Choroid plexus epithelial cell (primary cell): ENCODE measurements around the gene KEAP1.
"Not testable (repeated sequence)": the region's sequence is repeated elsewhere in the genome, so short reads cannot be mapped to it uniquely, and the experiment has no call there.

Source experiments
- DNase-seq: peaks from one replicate; pipeline ENCODE4 v3.0.0-alpha.2; 2010; ENCODE audit warnings: low read depth
- H3K4me3 ChIP-seq: 2 replicates; pipeline ENCODE4 v1.5.1; 2011; ENCODE audit warnings: low read depth, mild to moderate bottlenecking, control low read depth, low read length, moderate library complexity
- CTCF ChIP-seq: conservative IDR thresholded peaks from 2 replicates; pipeline ENCODE4 v1.5.1; 2011; ENCODE audit warnings: low read depth, mild to moderate bottlenecking, control low read depth, inconsistent platforms, low read length, moderate library complexity

KEAP1 gene

GRCh38 chr19:10537668-10538067, 34.5 kb upstream of the KEAP1 start:
- no peak for DNase-seq
- H3K4me3 ChIP-seq = no peak overlapping the region
- TF ChIP-seq CTCF = no peak

- TF ChIP-seq CTCF = no peak
- H3K4me3 ChIP-seq = no peak overlapping the region
- no peak for DNase-seq
Observed at GRCh38 chr19:10535613-10536012, 32.5 kb upstream of the KEAP1 start.

- TF ChIP-seq CTCF = no peak
- no peak overlapping the region for H3K4me3 ChIP-seq
- peak; percentile 73 for DNase-seq
Observed at GRCh38 chr19:10533646-10534386, 30.7 kb upstream of the KEAP1 start.

GRCh38 chr19:10532457-10532856, 29.3 kb upstream of the KEAP1 start:
- DNase-seq = no peak
- no peak for TF ChIP-seq CTCF
- H3K4me3 ChIP-seq = no peak overlapping the region

- not testable (repeated sequence) for H3K4me3 ChIP-seq, DNase-seq
Observed at GRCh38 chr19:10526887-10527286, 23.7 kb upstream of the KEAP1 start.

GRCh38 chr19:10525636-10526035, 22.5 kb upstream of the KEAP1 start:
- H3K4me3 ChIP-seq = no peak overlapping the region
- no peak for DNase-seq
- TF ChIP-seq CTCF = no peak

- no peak for DNase-seq
- TF ChIP-seq CTCF = no peak
- H3K4me3 ChIP-seq = no peak overlapping the region
Observed at GRCh38 chr19:10523135-10523636, 20.0 kb upstream of the KEAP1 start.
